HEK293T (cell line): ENCODE results near the gene GPBAR1.

Source experiments
- ARNT ChIP-seq: fragments of 450-650 bp; IDR thresholded peaks from 2 replicates; pipeline ENCODE4 v1.6.1; 2017; ENCODE audit warnings: mild to moderate bottlenecking
- BHLHE40 ChIP-seq: fragments of 450-650 bp; IDR thresholded peaks from 2 replicates; pipeline ENCODE4 v1.6.1; 2016; ENCODE audit warnings: mild to moderate bottlenecking, moderate library complexity, borderline replicate concordance
- CTBP1 ChIP-seq: fragments of 450-650 bp; IDR thresholded peaks from 2 replicates; pipeline ENCODE4 v1.6.1; 2016; ENCODE audit warnings: borderline replicate concordance
- FOXA1 ChIP-seq: fragments of 450-650 bp; IDR thresholded peaks from 2 replicates; pipeline ENCODE4 v1.6.1; 2016; ENCODE audit warnings: mild to moderate bottlenecking
- FOXK2 ChIP-seq: fragments of 450-650 bp; IDR thresholded peaks from 2 replicates; pipeline ENCODE4 v1.6.1; 2016; ENCODE audit warnings: mild to moderate bottlenecking
- FOXM1 ChIP-seq: fragments of 450-650 bp; IDR thresholded peaks from 2 replicates; pipeline ENCODE4 v1.6.1; 2017; ENCODE audit warnings: mild to moderate bottlenecking, borderline replicate concordance
- HDGF ChIP-seq: fragments of 450-650 bp; IDR thresholded peaks from 2 replicates; pipeline ENCODE4 v1.6.1; 2017; ENCODE audit warnings: antibody characterized with exemption, borderline replicate concordance
- L3MBTL2 ChIP-seq: fragments of 450-650 bp; conservative IDR thresholded peaks from 2 replicates; pipeline ENCODE4 v1.6.1; 2016; ENCODE audit warnings: mild to moderate bottlenecking
- SUZ12 ChIP-seq: fragments of 450-650 bp; IDR thresholded peaks from 2 replicates; pipeline ENCODE4 v1.6.1; 2016; ENCODE audit warnings: mild to moderate bottlenecking
- TARDBP ChIP-seq: fragments of 450-650 bp; IDR thresholded peaks from 2 replicates; pipeline ENCODE4 v1.6.1; 2016
- ZNF384 ChIP-seq: fragments of 450-650 bp; IDR thresholded peaks from 2 replicates; pipeline ENCODE4 v1.6.1; 2016

DNA sequence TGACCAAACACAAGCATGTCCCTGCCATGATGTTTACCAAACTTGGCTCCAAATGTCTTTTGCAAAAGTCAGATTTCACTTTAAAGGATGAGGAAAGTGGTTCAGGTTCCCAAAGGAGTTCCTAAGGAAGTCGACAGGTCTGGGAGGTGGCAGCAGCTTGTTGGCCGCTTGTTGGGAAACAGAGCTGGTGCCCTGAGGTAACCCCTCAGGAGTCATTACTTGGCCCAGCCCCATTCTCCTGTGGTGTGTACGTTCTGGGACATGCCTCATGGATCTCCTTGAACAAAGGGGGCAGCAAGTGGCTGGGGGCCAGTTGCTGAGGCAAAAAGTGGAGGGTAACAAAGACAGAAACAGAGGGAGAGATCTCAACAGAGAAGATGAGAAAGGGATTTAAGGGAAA is 20.6 kb downstream of the GPBAR1 start:
- TF ChIP-seq FOXA1: no peak
- TF ChIP-seq SUZ12: no peak
- no peak for TF ChIP-seq L3MBTL2
- TF ChIP-seq CTBP1: no peak
- no peak for TF ChIP-seq ZNF384
- no peak for TF ChIP-seq BHLHE40
- no peak for TF ChIP-seq FOXM1
- no peak for TF ChIP-seq FOXK2
- no peak for TF ChIP-seq HDGF
- no peak for TF ChIP-seq ARNT
- no peak for TF ChIP-seq TARDBP
